Measurements from ENCODE around the gene ITGAV.

ITGAV gene

DNA sequence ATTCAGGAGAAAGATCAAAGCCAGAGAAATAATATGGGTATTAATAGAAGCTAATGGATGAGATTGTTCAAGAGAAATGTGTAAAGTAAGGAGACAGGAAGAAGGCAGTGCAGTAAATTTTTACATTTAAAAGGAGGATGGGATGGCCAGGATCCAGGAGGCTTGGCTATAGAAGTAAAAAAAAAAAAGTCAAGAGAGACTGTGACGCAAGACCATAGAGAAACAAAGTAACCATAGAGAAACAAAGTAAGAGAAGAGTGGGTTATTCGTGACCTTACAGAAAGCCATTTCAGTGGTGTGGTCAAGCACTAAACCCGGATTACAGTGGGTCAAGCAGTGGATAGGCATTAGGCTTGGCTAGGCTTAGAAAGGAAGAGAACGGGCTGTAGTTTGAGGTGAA lies 93.5 kb downstream of the ITGAV start:
- DNase-seq, result no peak

DNA sequence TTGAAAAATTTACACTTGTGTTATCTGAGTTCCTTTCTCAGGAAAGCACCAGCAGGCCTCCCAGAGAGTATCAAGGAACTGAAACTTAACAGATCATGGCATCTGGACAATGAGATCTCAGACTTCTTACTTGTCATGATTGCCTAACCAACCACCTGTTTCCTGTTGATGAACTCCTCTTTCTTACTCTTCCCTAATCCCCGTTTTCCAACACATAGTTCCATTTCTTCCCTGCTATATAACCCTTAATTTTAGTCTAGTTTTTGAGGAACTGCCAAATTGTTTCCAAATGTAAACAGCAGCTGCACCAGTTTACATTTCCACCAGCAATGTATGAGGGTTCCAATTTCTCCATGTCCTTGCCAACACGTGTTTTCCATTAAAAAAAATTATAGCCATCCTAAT lies 98.0 kb downstream of the ITGAV start:
- no peak for DNase-seq

DNA sequence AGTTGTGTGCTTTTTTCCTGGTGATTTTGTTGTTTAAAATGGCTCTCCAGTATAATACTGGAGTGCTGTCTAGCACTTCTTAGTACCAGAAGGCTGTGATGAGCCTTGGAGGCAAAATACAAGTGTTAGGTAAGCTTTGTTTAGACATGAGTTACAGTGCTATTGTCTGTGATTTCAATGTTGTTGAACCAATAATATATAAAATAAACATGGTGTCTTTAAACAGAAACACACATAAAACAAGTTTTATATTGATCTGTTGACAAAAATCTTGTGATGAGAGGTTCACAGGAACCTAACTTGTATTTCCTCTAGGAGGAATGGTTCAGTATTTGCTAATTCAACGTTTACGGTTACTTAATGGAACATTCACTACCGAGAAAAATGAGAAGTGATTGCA lies 99.0 kb downstream of the ITGAV start:
- no peak for DNase-seq

DNA sequence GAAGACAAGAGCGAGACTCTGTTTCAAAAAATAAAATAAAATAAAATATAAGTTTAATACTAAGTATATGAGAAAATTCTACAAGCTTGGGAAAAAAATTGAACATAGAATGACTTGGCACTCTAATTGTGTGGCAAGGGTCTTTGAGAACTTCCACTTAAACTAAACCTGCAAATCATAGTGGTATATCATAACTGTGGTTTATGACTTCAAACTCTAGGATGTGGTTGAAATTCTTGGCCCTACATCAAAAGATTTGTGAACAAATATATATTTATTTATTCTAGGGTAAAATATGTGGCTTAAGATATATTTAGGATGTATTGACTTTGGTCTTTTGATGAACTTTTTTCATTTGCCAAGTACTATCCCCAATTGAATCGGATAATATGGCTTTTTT lies 100.9 kb downstream of the ITGAV start:
- no peak for DNase-seq

DNA sequence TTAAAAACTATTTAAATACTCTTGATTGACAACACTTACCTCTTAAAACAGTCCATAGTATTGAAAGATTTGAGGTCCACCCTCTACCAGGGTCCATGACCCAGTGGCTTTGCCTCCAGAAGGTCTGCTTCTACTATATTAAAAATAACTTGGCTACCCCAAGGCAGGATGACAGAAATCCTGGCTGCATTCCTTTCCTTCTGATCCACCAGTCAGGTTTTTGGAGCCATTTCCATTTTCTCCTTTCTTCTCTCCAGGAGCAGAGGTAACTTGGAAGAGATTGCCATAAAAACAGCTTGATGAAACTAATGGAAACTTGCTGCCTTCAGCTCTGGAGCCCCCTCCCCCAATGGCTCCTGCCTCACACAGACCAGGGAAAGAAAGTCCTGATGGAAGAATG lies 101.4 kb downstream of the ITGAV start:
- DNase-seq, result no peak

DNA sequence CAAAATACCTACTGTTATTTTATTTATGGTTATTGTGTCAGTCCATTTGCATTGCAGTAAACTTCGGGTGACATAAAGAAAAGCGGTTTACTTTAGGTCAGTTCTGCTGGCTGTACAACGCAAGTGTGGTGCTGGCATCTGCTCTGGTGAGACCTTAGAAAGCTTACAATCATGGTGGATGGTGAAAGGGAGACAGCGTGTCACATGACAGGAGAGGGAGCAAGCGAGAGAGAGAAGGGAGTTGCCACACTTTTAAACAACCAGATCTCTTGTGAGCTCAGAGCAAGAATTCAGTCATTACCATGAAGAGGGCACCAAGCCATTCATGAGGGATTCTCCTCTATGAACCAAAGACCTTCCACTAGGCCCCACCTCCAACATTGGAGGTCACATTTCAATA lies 102.0 kb downstream of the ITGAV start:
- no peak for DNase-seq

DNA sequence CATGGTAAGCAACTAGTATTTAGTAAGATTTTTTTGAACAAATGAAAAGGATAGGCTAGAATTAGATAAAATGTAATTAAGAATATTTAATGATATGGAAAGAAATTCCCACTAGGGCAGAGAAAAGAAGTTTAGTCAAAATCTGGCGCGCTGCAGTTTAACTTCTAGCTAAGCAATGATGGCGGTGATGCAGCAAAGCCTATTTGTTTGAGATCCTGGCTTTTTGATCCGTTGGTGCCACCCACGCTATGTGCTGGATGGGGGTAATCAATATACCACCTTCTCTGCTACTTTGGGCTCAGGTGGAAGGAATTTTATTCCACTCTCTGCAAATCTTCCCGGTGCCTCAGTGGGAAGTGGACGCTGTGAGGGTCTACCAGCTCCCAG lies 103.6 kb downstream of the ITGAV start:
- DNase-seq, result no peak

DNA sequence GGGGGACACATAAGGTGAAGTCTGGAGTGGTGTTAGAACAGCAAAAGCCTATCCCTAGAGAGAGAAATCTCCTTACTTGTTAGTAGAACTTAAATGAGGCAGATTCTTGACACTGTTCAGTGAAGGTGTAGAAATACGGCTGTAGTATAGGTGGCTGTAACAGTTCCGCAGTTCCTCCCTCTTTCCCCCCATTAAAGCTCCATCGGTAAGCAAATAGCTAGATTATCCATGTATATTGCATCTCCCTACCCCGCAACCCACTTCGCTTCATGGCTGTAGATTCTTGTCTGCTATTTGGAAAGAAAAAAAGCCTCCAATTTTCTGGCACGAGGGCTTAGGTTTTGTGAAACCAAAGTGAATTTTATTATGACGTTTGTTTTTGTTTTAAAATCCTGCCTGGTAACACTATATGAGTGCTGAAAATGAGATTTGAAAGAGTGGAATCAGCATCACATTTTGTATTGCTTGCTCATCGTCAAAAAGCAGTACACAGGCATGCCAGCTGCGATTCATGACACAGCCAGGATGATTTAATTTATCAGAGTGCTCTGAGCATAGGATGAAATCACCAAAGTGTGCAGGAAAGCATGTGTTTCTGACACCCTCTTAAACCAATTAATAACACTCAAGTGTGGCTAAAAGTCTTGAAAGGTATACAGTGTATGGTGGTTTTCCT lies 105.4 kb downstream of the ITGAV start:
- no peak for DNase-seq

DNA sequence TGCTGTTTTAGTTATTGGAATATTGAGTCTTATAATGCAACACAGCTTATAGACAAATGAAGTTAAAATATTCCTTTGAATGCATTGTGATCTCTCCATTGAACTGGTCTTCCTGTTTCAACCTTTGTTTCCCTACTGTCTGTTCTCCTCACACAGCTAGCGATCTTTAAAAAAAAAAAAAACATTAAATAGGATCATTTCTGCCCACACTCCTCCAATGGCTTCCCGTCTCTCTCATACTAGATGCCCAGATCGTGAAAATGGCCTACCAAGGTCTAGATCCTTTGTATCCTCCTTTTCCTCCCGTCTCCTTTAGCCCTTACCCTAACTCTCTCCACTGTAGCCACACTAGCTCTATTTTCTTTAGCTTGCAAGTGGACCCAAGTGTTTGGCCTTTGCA lies 106.4 kb downstream of the ITGAV start:
- DNase-seq, result no peak

DNA sequence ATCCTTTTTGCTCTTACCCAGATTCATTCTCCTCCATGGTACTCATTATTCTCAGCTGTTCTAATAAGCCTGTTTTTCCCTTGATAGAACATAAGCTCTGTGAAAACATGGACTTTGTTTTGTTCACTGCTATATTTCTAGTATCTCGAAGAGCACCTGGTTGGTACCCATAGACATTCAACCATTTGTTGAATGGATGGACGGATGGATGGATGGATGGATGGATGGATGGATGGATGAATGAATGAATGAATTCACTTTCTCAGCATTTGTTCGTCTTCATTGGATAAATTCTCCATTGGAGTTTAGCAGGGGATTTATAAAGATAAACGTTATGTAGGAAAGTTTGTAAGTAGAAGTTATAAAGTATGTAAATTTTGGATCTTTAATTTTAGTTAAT lies 106.9 kb downstream of the ITGAV start:
- DNase-seq, result no peak

DNA sequence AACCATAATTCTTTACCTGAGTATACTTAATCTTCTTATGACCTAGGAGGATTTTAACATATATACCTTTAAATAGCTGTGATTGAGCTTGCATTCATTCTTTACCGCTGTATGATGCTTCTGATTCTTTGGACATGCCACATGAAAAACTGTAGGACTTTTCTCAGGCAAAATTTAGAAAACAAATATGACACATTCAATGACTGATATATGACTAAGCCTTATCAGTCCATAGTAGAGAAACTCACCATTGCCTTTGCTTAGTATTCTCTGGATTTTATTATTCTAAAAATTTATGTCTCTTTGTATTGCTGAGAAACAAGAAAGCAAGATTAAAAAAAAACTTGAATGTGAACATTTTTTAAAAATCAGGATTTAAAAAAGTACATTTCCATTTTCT lies 107.7 kb downstream of the ITGAV start:
- DNase-seq, result no peak

DNA sequence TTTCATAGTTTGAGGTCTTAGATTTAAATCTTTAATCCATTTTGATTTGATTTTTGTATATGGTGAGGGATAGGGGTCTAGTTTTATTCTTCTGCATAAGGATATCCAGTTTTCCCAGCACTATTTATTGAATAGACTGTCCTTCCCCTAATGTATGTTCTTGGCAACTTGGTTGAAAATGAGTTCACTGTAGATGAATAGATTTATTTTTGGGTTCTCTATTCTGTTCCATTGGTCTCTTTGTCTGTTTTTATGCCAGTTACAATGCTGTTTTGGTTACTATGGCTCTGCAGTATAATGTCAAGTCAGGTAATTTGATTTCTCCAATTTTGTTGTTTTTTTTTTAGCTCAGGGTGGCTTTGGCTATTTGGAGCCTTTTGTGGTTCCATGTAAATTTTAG lies 109.9 kb downstream of the ITGAV start:
- no peak for DNase-seq

DNA sequence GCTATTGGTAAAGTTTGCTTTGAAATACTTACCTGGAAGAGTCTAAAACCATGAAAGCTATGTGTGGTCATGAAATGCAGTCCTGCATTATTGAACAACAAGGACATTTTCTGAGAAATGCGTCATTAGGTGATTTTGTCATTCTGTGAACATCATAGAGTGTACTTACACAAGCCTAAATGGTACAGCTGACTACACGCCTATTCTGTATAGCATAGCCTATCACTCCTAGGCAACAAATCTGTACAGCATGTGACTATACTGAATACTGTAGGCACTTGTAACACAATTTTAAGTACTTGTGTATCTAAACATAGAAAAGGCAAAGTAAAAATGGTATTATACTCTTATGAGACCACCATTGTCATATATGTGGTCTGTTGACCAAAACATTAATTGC lies 112.2 kb downstream of the ITGAV start:
- DNase-seq, result no peak

DNA sequence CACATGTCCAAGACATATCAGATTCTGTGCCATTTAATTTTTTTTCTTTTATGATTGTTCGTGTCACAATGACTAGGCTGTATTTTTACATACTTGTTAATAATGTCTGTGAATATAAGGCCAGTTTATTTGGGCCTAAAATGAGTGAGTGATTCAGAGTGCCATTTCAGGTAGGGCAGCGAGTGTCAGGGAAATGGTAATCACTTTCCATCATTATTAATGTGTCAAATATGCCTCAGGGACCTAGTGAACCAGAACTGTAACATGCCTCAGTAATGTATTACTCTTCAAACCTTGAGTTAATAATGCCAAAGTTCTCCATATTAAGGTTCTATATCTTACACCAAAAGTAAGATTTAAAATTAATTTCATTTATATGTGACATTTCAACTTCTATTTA lies 112.6 kb downstream of the ITGAV start:
- DNase-seq, result no peak

DNA sequence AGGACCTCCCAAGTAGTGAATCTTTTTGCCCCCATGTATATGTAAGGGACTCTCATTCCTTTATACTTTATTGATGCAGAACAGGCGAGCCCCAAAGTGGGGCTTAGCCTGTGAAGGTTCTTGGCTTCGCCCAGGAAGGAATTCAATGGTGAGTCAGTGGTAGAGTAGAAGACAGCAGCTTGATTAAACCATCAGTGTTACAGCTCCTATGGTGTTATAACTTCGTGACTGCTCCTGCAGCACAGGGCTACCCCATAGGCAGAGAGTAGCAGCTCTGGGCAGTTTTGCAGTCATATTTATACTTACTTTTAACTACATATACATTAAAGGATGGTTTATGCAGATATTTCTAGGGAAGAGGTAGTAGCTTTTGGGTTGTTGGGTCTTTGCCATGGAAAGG lies 115.0 kb downstream of the ITGAV start:
- DNase-seq, result no peak

DNA sequence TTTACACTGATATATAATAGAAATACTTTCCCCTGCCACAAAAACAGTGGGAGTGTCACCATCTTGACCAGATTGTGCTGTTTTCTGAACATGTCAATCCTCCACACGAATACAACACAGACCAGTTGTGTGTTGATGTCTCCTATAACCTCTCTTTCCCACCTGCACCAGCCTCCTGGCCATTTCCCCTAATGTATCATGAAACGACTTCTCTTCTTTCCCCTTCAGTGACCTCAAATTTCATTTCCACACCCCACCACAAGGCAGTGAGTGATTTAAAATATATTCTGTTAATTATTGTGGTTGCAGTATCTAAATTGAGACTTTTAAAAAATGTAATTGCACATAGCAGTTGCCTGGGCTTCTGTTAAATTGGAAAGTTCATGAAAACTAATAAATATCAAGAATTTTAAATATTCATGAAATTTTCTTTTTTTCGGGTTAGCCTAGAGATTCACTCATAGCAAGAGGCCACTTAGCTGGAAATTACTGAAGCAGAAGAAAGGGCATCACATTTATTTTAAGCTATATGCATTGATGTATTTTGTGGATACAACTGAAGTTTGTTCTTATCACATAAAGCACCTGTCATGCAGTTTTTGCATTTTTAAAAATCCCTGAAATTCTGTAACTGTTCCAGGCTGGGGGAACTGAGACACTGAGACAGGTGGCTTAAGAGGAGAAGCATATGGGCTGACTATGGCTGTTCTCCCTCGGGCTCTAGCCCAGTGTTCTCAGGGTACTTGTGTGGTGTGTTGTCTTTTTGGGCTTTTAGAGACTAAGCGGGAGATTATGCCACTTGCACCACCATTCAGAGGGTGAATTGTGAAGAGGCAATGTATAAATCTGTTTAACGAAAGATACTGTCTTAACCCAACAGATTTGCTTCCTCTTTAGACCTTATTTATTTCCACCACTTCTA lies 119.9 kb downstream of the ITGAV start:
- DNase-seq, result no peak

DNA sequence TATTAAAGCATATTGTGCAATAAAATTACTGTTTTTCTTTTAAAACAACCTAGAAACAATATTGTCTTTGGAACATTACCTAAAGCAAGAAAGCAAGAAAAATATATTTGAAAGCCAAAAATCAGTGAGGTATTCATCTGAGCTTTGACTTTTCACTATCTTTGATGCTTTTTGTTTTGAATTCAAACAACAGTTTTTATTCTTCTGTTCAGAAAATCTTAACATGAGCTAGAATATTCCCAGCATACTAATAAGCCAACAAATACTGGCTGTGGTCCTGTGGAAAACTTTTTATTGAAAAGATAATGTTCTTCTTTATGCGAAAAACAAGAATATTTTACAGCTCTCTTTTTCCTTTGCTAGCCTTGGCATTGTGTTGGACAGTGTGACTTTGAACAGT lies 123.8 kb downstream of the ITGAV start:
- DNase-seq, result no peak

DNA sequence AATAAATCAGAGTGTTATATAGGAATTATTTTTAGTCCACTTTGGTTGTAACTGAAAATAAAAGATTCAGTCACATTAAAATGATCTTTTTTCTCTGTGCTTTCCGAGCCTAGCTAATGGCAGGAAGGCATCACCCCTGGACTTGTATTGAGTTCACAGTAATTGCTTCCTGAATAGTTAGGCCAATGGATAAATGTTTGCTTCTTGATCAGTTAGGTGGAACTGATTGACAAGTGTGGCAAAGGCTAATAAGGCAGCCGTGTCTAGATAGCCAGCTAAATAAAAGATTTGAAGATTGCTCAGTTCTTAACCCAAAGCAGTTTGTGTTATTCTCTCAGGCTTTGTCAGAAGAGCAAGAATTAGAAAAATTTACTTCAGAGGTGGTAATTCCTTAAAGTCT lies 124.8 kb downstream of the ITGAV start:
- DNase-seq, result no peak

DNA sequence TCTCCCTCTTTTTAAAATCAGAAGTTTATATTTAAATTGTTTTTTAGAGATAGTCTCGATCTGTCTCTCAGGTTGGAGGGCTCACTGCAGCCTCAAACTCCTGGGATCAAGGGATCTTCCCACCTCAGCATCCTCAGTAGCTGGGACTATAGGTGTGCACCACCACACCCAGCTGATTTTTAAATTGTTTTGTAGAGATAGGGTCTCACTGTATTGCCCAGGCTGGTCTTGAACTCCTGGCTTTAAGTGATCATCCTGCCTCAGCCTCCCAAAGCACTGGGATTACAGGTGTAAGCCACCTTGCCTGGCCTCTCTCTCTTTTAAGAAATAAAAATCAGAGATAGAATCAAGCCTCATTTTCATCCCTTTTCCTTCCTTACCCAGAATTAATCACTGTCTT lies 126.1 kb downstream of the ITGAV start:
- no peak for DNase-seq

DNA sequence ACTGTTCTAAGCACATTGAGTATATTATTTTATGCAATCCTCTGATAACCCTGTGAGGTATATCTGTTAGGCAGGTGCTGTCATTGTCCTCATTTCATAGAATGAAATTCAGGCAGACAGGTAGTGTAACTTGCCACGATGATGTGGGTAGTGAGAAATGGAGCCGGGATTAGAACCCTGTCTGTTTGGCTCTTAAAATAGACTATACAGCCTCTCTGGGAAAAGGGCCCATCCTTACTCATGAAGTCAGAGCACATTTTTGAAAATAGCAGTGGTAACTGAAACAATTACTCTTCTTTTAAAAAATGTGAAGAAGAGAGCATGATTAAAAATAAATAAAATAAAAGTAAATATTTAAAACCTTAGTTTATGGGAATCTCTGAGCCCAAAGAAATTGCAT lies 127.0 kb downstream of the ITGAV start:
- DNase-seq, result no peak

DNA sequence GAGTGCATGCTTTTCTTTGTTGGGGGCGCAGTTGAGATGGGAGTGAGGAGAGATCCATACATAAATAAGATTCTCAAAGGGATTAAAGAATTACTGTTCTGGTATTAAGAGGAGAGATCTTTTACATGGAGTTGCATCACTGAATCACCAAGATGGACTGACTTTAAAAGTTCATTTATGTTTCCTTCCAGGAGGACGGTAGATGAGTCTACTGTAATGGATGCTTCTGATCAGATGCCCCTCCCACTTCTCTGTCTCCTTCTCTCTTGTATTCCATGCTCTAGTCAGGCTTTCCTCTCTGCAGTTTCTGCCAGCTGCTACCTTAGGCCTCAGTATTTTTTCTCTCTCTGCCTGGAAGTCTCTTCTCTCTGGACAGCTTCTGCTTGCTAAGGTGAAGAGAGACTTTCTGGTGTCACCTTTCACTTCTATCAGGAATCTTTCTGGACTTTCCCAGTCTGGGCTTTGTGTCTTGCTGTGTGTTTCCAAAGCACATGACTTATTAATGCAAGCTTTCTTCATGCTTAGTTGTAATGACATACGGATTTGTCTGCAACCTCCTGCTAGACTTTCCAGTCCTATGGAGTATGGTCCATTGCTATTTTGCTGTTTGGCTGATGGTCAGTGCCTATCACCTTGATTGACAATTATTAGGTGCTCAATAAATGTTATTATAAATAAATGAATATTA lies 127.6 kb downstream of the ITGAV start:
- no peak for DNase-seq

DNA sequence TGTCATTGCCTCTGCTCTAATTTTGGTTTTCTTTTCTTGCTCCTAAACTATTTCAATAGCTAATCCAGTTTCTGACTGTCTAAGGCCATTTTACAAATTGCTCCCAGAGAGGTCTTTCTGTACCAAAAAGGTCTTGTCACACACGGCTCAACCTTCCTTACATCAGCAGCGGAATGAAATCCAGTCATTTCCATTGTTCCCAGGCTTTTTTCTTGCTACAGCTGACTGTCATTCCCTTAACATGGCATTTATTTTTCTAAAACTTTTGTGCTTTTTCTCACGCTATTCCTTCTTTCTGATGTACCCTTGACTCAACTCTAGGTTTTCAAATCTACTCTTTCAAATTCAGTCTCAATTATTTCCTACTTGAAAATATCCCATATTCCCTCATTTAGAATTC lies 128.3 kb downstream of the ITGAV start:
- DNase-seq, result no peak

DNA sequence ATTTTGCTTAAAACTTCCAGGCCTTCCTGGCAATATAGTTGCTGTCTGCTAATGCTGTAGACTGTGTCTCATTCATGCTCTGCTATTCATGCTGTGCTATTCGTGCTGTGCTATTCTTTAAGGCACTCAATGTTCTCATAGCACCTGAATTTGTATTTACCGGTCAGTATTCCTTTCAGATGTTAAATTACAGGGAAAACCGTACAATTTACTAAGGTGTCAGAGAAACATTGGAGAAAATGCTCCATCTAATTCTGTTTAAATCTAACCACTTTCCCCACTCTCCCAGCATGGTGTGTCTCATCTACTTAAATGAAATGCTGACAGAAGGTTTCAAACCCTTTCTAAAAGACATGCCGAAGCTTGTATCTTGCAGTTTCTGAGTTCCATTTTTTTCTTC lies 129.0 kb downstream of the ITGAV start:
- DNase-seq, result no peak

DNA sequence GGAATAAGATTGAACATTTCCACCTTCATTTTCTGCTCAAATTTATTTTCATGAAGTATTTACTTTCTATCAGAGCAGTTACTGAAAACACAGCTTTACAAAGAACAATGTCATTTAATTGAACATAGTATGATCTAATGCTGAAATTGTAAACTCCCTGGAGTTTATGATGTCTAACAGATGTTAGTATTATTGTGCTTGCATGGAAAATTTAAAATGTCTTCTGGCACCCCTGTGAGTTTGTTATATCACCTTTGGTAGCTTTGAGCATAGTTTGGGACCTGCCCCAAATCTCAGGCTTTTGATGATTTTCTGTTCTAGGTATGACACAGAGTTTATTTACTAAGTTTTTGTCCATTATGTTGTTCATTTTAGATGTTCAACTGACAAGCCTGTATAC lies 132.1 kb downstream of the ITGAV start:
- DNase-seq, result no peak
